Femur (tissue), 1 donor: Measurements from ENCODE around the gene CYLD.

Experiments
- DNase-seq: peaks from one replicate; pipeline ENCODE4 v3.0.0-alpha.2; 2017

Gene CYLD

GRCh38 chr16:50741781-50742575 is at the start of gene CYLD:
Gene CYLD (plus strand): TSS chr16:50742086. CDS start chr16:50749699, 7,613 bp downstream.
- DNase-seq: peak; percentile 100

- no peak for DNase-seq
Measured at GRCh38 chr16:50692644-50692998, 49.3 kb upstream of the CYLD start.

GRCh38 chr16:50692999-50693781 is 48.7 kb upstream of the CYLD start, which contains the start of gene NOD2:
Gene NOD2 (plus strand): TSS chr16:50693606. CDS start chr16:50699496, 5,890 bp downstream.
- no peak for DNase-seq

GRCh38 chr16:50694206-50694605 is 47.7 kb upstream of the CYLD start:
- DNase-seq: no peak

DNA sequence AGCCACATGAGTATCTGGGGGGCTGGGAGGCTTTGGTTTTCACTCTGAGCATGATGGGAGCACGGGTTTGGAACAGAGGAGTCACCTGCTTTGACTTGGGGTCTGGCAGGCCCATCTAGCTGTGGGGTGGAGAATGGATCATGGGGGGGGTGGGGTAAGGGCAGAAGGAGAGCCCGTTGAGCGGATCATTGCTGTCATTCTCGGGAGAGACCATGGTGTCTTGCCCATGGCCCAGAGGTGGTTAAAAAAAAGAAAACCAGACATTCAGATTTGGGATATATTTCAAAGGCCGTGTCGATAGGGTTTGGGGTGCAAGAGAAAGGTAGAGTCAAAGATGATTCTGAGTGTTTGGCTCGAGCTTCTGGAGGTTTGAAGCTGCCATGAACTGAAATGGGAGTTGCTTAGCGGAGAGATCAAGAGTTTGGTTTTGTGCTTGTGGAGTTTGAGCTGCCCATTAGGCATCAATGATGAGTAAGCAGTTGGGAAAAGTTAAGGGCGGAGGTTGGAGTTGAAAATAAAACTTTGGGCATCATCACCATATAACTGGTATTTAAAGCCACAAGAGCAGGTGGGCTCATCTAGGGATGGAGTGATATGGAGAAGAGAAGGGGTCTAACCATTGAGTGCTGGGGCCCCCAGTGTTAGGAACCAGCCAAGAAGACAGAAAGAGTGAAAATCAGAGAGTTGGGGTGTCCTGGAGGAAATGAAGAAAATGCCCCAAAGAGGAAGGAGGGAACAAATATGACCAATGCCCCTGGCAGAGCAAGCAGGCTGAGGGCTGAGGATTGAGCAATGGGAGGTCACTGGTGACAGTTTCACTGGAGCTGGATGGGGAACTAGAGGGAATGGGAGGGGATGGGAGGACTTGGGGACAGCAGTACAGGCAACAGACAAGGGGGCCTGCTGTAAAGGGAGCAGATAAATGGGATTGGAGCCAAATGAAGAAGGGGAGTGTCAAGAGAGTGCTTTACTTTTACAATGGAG is 46.6 kb upstream of the CYLD start:
- no peak for DNase-seq

GRCh38 chr16:50696126-50696525 is 45.8 kb upstream of the CYLD start:
- DNase-seq: no peak

- DNase-seq: peak; percentile 79
Measured at GRCh38 chr16:50696575-50697420, 45.1 kb upstream of the CYLD start.

- no peak for DNase-seq
Measured at GRCh38 chr16:50697421-50697715, 44.5 kb upstream of the CYLD start.

GRCh38 chr16:50697881-50698767 is 43.8 kb upstream of the CYLD start:
- DNase-seq: no peak

- no peak for DNase-seq
Measured at GRCh38 chr16:50699326-50700159, 42.3 kb upstream of the CYLD start.

DNA sequence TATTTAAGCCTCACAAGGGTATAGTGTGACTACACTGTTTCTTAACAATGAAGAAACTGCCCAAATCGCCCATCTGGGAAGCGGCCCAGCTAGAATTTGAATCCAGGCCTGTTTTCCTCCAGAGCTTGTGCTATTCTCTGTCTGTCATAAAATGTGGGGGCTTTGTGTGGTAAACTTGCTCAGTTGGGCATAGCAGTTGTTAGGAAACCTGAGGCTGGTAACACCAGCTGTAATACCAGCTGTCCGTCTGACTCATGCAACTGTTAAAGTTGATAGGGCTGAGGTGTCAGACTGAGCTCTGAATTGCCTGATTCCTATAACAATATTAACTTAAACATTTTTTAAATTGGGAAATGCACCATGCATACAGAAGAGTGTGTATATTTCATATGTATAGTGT is 39.2 kb upstream of the CYLD start:
- no peak for DNase-seq

DNA sequence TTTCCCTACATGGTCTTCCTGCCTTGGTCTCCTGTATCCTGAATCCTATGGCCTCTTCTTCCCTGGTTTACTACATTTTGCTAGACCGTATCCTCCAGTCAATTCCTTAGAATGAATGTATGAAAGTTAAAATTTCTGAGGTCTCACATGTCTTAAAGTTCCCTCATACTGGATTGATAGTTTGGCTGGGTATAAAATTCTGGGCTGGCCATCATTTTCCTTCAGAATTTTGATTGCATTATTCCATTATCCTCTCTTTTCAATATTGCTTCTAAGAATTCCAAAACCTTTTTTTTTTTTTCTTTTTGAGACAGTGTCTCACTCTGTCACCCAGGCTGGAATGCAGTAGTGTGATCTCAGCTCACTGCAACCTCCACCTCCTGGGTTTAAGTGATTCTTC is 37.6 kb upstream of the CYLD start:
- no peak for DNase-seq

- no peak for DNase-seq
Measured at GRCh38 chr16:50705436-50706110, 36.3 kb upstream of the CYLD start.

GRCh38 chr16:50706250-50706649 is 35.6 kb upstream of the CYLD start:
- DNase-seq: no peak

DNA sequence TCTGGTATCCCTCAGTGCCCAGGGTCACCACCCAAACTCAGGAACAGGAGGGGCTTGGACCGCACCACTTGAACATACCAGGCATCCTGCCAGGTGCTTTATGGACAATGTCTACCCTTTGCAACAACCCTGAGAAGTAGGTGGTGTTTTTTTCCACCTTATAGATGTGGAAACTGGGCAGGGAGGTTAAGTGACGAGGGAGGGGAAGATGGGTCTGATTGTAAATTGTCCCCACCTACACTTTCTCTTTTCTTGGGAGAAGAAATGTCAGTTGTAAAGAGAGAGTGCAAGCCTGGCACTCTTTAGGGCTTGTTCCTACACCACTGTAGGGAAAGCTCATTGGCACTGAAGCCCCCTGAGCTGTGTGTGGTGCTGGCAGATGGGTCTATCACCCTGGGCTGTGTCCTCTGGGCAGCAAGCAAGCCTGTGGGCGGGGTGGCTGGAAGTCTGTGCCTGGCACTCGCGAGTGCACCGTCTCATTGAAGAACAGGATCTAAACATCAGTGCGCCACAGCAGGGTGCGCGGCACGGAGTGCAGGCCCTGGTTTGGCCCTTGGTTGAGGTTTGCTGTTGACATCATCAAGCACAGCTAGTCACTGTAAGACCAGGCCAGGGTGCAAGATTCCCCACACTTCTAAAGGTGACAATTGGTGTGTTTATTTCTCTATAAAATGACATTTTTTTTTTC is 33.4 kb upstream of the CYLD start:
- no peak for DNase-seq

- DNase-seq: no peak
Measured at GRCh38 chr16:50709061-50709684, 32.7 kb upstream of the CYLD start.

DNA sequence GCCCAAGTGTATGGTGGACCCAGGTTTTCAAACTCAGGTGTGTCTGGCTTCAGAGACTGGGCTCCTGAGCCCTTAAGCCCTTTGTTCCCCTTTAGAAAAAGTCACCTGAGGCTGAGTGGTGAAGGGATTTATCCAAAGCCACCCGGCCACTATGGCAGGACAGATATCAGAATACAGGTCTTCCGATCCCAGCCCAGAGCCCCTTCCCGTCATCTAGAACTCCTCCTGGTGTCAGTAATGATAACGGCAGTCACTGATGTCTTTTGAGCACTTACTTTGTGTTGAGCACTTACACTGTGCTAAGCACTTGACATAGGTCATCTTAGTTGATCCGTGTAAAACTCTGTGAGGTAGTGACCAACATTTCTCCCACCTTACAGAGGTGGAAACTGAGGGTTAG is 31.9 kb upstream of the CYLD start:
- no peak for DNase-seq

GRCh38 chr16:50711040-50711439 is 30.8 kb upstream of the CYLD start:
- DNase-seq: no peak
